Lower leg skin (tissue), 4 donors: ENCODE results near the gene LAD1. TPM values are rescaled to one million over a fixed set of nuclear protein-coding genes. Genes with fewer than 3 reads are reported as not detected.

ENCODE experiments used
- DNase-seq, 2 donors: peaks; one replicate each; pipeline ENCODE4 v3.0.0-alpha.2; 2019; ENCODE audit warnings: low spot score in 2 of 2
- H3K4me3 ChIP-seq: fragments of 200-600 bp; sonication (generic); 2 replicates; pipeline ENCODE4 v1.5.1; 2017; ENCODE audit warnings: mild to moderate bottlenecking, low read depth; ENCODE audit not compliant: poor library complexity, severe bottlenecking
- POLR2A ChIP-seq, 2 donors: fragments of 450-650 bp; IDR thresholded peaks; one replicate each; pipeline ENCODE4 v1.6.1; 2016 to 2017; ENCODE audit warnings: antibody characterized with exemption in 2 of 2, mild to moderate bottlenecking in 1 of 2, moderate library complexity in 1 of 2
- WGBS, 2 donors: methylation state at CpG; one replicate each; pipeline ENCODE4 v1.1.5; 2018; 5-methylcytosine and 5-hydroxymethylcytosine counted together
- intact Hi-C: fragments of 100-400 bp; cut with DNase I; formaldehyde crosslinking; loops from one replicate; pipeline ENCODE4 v1.15.0; 2023; ENCODE audit warnings: low total_unique reads
- total RNA-seq, 4 donors: library from RNA; depleted of rRNA; stranded (reverse); fragments of >200 nt; gene quantifications; one replicate each; pipeline ENCODE4 v1.1.0, GENCODE V29; 2016
- TF ChIP-seq, protein P1 (sequence below), 3 donors: fragments of 450-650 bp; IDR thresholded peaks; one replicate each; pipeline ENCODE4 v1.5.1; 2016; ENCODE audit warnings: antibody characterized with exemption in 3 of 3, mild to moderate bottlenecking in 3 of 3, moderate library complexity in 2 of 3

LAD1 gene
- total RNA-seq, 4 donors from 2014 or later: 271 to 336 (median 291) TPM

DNA sequence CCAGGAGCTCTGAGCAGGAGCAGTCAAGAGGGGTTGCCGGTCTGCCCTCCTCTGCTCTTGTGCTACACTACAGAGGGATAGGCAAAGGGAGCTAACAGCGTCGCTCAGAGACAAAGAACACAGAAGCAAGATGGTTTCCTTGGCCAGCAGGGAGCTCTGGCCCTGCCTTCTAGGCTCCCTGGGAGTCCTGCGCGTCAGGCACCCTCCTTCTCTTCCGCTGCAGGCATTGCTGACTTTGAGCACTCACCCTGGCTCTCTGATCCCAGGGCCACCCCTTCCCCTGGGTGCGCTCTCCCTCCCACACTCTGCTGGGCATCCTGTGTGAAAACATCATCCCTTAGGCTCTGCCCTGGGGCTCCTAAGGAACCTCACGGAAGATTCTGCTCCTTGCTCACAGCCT, 21.9 kb upstream of the LAD1 start:
- intact Hi-C loops: no loop called here
- TF ChIP-seq, protein P1, sequence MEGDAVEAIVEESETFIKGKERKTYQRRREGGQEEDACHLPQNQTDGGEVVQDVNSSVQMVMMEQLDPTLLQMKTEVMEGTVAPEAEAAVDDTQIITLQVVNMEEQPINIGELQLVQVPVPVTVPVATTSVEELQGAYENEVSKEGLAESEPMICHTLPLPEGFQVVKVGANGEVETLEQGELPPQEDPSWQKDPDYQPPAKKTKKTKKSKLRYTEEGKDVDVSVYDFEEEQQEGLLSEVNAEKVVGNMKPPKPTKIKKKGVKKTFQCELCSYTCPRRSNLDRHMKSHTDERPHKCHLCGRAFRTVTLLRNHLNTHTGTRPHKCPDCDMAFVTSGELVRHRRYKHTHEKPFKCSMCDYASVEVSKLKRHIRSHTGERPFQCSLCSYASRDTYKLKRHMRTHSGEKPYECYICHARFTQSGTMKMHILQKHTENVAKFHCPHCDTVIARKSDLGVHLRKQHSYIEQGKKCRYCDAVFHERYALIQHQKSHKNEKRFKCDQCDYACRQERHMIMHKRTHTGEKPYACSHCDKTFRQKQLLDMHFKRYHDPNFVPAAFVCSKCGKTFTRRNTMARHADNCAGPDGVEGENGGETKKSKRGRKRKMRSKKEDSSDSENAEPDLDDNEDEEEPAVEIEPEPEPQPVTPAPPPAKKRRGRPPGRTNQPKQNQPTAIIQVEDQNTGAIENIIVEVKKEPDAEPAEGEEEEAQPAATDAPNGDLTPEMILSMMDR (IDR thresholded peaks at IDR 0.05): no peak
- no peak for TF ChIP-seq POLR2A (IDR thresholded peaks at IDR 0.05)
- 84 to 89% methylated on average over 8 of the region's 8 CpGs for WGBS, 2 donors
- no peak for DNase-seq
- H3K4me3 ChIP-seq: no peak overlapping the region

DNA sequence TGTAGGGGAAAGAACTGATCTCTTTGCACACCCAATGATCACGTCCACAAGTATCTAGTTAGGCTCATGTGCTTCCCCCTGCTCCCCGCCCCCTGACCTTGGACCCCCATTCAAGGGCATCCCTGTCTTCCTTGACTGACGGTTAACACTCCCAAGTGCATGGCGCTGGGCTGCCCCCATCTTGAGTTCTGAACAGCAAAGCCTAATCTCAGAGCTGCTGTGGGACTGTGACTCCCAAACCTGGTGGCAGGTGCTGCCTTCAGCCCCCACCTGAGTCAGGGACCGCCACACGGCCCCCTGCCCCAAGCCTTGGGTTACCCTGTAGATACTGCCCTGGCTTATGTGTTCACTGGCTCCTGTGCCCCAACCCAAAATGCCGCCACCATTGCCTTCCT, 21.5 kb upstream of the LAD1 start:
- intact Hi-C loops: no loop called here
- TF ChIP-seq, protein P1 (IDR thresholded peaks at IDR 0.05): no peak
- no peak for TF ChIP-seq POLR2A (IDR thresholded peaks at IDR 0.05)

DNA sequence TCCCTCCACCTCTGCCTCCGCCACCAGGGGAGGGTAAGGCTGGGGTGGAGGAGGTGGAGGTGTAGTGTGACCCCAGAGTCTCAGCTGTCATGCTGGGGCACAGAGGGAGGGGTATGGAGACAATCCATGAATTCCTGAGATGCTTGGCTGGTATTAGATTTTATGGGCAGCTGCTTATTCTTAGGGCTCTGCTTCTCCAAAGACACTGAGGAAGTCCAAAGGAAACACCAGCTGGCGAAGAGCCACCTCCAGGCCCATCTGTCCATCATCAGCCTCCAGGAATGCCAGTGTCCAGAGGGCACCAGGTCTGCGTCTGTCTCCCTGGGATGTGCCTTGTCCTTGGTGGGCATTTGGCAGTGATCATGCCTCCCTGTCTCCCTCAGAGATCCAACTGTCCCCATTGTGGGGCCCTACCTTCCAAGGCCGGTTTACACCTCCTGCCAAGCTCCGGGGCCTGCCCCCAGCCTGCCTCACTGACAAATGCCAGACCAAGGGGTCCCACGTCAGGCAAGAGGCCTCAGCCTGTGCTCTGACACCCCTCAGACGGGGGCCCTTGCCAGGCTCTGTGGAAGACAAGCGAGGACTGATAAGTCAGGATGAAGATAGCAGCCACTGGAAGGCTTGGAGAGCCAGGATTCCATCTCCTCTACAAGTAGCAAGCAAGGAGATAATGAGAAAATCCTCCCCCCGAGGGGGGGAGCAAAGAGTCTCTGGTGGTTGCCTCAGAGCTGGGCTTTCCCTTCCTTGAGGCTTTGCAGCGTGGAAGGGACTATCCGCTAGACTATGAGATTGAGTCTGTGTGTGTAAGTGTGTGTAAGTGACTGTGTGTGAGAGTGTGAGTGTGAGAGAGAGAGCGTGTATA, 20.9 kb upstream of the LAD1 start:
- no peak for DNase-seq
- 82 to 89% methylated on average over 11 to 12 of the region's 12 CpGs for WGBS, 2 donors
- TF ChIP-seq, protein P1 (IDR thresholded peaks at IDR 0.05): no peak
- TF ChIP-seq POLR2A (IDR thresholded peaks at IDR 0.05): no peak
- intact Hi-C loops: no loop called here
- no peak overlapping the region for H3K4me3 ChIP-seq

More for the DNA sequence above, 21.5 kb upstream of the LAD1 start:
- no peak for DNase-seq
- H3K4me3 ChIP-seq: no peak overlapping the region
- 89 to 93% methylated on average over 5 to 7 of the region's 7 CpGs for WGBS, 2 donors

DNA sequence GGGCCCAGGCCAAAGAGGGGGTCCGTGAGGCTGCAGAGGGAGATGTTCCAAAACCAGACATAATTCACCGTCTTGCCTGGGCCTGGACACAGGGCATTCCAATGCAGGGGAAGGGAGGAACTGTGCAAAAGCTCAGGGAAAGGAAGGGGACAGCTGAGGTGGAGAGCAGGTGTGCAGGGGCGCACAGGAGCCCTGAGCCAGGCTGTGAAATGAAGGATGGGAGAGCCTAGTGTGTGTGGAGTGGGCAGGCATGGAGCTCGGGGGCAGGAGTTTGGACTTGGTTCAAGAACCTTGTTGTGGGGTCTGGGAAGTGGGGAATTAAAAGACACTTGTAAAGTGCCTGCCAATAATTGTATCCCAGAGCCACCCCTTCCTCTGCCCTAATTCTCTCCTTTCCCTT, 20.1 kb upstream of the LAD1 start:
- 85 to 88% methylated on average over 4 of the region's 4 CpGs for WGBS, 2 donors
- no peak for DNase-seq
- intact Hi-C loops: no loop called here
- TF ChIP-seq POLR2A (IDR thresholded peaks at IDR 0.05): no peak
- TF ChIP-seq, protein P1 (IDR thresholded peaks at IDR 0.05): no peak
- H3K4me3 ChIP-seq: no peak overlapping the region

DNA sequence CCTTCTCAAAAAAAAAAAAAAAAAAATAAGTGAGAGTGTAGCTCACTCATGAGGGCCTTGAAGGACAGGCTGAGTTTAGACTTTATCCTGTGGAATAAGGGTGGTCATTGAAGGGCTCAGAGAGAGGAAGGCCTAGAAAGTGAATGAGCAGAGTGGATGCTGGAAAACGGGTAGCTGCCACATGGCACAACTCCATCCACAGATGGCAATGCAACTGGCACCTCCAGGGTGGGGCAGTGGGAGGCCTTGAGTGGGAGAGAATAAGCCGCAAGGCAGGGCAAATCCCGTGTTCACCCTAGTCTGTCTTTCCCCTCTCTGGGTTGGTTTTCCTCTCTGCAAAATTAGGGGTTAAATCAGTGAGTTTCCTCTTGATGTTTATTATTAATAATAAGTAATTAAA, 19.3 kb upstream of the LAD1 start:
- intact Hi-C loops: no loop called here
- no peak for TF ChIP-seq POLR2A (IDR thresholded peaks at IDR 0.05)
- TF ChIP-seq, protein P1 (IDR thresholded peaks at IDR 0.05): no peak
- DNase-seq: no peak
- 90% methylated on average over 3 of the region's 3 CpGs for WGBS, 2 donors
- H3K4me3 ChIP-seq: no peak overlapping the region
